ENCODE measurements around the gene ITIH4. TPM values are rescaled to one million over a fixed set of nuclear protein-coding genes. Genes with fewer than 3 reads are reported as not detected.

The ITIH4 gene
- total RNA-seq, 2 donors from 2014 or later, result 2.1 to 7.3 TPM

DNA sequence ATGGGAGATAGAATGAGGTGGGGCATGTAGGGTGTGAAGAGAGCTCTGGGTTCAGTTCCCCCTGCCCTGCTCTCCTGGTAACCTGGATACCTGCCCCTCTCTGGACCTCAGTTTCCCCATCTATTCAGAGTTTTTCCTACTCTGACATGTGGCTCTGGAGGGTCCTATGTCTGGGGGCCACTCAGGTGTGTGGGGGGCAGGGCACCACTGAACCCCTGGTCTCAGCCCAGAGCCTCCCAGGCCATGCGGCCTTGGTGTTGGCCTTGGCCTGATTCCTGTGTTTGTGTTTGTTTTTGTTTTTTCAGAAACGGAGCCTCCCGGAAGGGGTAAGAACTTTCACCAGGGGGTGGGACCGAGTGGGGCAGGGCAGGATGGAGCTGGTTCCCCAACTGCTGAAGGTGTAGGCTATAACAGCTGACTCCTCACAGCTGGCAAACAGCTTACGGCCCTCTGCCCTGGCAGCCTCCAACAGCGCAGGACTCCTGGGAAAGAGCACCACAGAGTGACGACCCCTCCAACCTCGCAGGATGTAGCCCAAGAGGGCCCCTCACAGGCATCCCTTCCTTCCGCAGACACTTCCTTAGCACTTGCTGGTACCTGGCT, 35.1 kb downstream of the ITIH4 start:
- TF ChIP-seq, protein P1, sequence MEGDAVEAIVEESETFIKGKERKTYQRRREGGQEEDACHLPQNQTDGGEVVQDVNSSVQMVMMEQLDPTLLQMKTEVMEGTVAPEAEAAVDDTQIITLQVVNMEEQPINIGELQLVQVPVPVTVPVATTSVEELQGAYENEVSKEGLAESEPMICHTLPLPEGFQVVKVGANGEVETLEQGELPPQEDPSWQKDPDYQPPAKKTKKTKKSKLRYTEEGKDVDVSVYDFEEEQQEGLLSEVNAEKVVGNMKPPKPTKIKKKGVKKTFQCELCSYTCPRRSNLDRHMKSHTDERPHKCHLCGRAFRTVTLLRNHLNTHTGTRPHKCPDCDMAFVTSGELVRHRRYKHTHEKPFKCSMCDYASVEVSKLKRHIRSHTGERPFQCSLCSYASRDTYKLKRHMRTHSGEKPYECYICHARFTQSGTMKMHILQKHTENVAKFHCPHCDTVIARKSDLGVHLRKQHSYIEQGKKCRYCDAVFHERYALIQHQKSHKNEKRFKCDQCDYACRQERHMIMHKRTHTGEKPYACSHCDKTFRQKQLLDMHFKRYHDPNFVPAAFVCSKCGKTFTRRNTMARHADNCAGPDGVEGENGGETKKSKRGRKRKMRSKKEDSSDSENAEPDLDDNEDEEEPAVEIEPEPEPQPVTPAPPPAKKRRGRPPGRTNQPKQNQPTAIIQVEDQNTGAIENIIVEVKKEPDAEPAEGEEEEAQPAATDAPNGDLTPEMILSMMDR (IDR thresholded peaks at IDR 0.05), result no peak
- no peak overlapping the region for H3K27ac ChIP-seq

DNA sequence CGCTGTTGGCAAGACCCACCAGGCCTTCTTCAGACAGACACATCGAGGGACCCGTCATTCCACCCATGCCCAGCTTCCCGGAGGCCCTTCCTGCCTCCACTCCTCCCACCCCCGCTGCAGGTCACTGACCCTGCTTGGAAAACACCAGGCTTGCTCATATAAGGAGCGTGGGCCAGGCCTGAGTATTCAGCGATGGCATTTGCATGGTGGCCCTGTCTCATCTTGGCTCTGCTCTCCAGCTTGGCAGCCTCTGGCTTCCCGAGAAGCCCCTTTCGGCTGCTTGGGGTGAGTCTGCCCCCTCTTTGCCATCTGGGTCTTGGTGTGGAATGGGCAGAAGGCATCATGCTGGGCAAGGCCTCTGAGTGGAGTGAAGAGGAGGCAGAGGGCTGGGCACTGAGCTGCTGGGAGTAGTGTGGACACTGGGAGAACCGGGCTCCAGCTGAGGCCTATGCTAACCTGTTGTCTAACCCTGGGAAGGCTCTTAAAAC, 35.8 kb downstream of the ITIH4 start, which contains the start of gene ITIH3:
ITIH3 (plus strand) TSS at position 185 of the 488 bp plus-strand sequence; CDS start at position 193, 8 bp downstream.
- no peaks in the 10 kb centered on the region for H3K36me3 ChIP-seq
- no peaks in the 10 kb centered on the region for H3K9me3 ChIP-seq
- H3K27me3 ChIP-seq, result no peaks in the 10 kb centered on the region
- no peak within 1 kb of the TSS for H3K9ac ChIP-seq (ENCODE audit: low read depth in 2 of 2, low read length in 2 of 2)
- H3K4me3 ChIP-seq, result no peak within 1 kb of the TSS
- H3K27ac ChIP-seq, result no peak within 1 kb of the TSS
- intact Hi-C loops (cut with DNase I), result no loop called here
- DNase-seq, result no peak
- TF ChIP-seq, protein P1 (IDR thresholded peaks at IDR 0.05), result no peak
- no peaks in the 10 kb centered on the region for H3K4me1 ChIP-seq

More for the DNA sequence above, 35.1 kb downstream of the ITIH4 start:
- Histone ChIP-seq H3K4me3 (no peak overlapping the region), H3K9ac (ENCODE audit: low read depth in 2 of 2, low read length in 2 of 2) (no peak overlapping the region), H3K4me1 (no peaks in the 10 kb centered on the region), H3K27me3 (no peaks in the 10 kb centered on the region), H3K9me3 (no peaks in the 10 kb centered on the region), H3K36me3 (no peaks in the 10 kb centered on the region)
- intact Hi-C loops (cut with DNase I), result no loop called here
- DNase-seq, result no peak

DNA sequence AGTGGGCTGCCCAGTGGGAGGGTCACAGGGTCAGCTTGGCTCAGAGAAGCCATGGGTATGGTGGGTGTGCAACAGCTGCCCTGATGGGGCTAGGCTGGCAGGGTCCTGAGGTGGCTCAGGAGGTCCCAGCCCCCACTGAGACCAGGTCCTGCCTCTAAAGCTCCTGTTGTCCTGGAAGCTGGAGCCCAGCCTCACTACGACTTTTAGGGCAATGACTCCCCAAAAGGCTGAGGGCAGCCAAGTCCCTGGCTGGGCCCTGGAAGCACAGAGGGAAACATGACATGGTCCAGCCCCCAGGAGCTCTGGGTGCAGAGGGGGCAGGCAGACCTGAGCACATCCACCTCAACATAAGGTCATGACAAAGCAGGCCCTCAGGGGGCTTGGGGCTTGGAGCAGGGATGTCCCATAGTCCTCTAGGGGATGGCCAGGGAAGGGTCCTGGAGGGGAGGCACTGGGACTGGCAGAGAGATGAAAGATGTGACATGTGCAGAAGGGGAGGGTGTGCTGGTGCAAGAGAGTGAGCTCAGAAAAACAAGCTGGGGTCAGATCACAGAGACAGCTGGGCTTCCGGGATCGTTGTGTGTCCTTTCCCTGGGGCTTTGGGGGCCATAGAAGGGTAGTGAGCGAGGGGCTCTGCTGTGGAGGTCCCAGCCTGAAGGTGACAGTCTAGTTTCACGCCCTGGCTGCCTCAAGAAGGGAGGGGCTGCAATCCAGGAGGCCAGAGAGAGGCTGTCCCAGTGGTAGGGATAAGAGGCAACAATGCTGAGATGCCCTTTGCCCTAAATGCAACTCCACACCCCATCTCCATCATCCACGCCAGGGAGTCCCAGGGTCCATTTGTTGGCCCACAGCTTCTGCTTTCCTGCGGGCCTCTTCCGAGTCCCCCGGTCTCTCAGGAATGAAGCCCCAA, 36.5 kb downstream of the ITIH4 start:
- H3K9me3 ChIP-seq, result no peaks in the 10 kb centered on the region
- no peak for DNase-seq
- no peaks in the 10 kb centered on the region for H3K4me1 ChIP-seq
- H3K27ac ChIP-seq, result no peak overlapping the region
- intact Hi-C loops (cut with DNase I), result no loop called here
- TF ChIP-seq, protein P1 (IDR thresholded peaks at IDR 0.05), result no peak
- no peak overlapping the region for H3K4me3 ChIP-seq
- H3K9ac ChIP-seq (ENCODE audit: low read depth in 2 of 2, low read length in 2 of 2), result no peak overlapping the region
- H3K36me3 ChIP-seq, result no peaks in the 10 kb centered on the region
- no peaks in the 10 kb centered on the region for H3K27me3 ChIP-seq

GRCh38 chr3:52792961-52793695, 37.3 kb downstream of the ITIH4 start:
- no peaks in the 10 kb centered on the region for H3K4me1 ChIP-seq
- intact Hi-C loops (cut with DNase I), result no loop called here
- no peaks in the 10 kb centered on the region for H3K27me3 ChIP-seq
- TF ChIP-seq, protein P1 (IDR thresholded peaks at IDR 0.05), result no peak
- no peaks in the 10 kb centered on the region for H3K36me3 ChIP-seq
- no peaks in the 10 kb centered on the region for H3K9me3 ChIP-seq
- no peak for DNase-seq
- H3K4me3 ChIP-seq, result no peak overlapping the region
- no peak overlapping the region for H3K9ac ChIP-seq (ENCODE audit: low read depth in 2 of 2, low read length in 2 of 2)
- H3K27ac ChIP-seq, result no peak overlapping the region

GRCh38 chr3:52792413-52792812, 38.1 kb downstream of the ITIH4 start:
- Histone ChIP-seq H3K4me3 (no peak overlapping the region), H3K9ac (ENCODE audit: low read depth in 2 of 2, low read length in 2 of 2) (no peak overlapping the region), H3K27me3 (no peaks in the 10 kb centered on the region), H3K27ac (no peak overlapping the region), H3K36me3 (no peaks in the 10 kb centered on the region), H3K4me1 (no peaks in the 10 kb centered on the region), H3K9me3 (no peaks in the 10 kb centered on the region)
- TF ChIP-seq, protein P1 (IDR thresholded peaks at IDR 0.05), result no peak
- intact Hi-C loops (cut with DNase I), result no loop called here
- DNase-seq, result no peak
